ENCODE data around the gene CAPN3.

CAPN3 gene

DNA sequence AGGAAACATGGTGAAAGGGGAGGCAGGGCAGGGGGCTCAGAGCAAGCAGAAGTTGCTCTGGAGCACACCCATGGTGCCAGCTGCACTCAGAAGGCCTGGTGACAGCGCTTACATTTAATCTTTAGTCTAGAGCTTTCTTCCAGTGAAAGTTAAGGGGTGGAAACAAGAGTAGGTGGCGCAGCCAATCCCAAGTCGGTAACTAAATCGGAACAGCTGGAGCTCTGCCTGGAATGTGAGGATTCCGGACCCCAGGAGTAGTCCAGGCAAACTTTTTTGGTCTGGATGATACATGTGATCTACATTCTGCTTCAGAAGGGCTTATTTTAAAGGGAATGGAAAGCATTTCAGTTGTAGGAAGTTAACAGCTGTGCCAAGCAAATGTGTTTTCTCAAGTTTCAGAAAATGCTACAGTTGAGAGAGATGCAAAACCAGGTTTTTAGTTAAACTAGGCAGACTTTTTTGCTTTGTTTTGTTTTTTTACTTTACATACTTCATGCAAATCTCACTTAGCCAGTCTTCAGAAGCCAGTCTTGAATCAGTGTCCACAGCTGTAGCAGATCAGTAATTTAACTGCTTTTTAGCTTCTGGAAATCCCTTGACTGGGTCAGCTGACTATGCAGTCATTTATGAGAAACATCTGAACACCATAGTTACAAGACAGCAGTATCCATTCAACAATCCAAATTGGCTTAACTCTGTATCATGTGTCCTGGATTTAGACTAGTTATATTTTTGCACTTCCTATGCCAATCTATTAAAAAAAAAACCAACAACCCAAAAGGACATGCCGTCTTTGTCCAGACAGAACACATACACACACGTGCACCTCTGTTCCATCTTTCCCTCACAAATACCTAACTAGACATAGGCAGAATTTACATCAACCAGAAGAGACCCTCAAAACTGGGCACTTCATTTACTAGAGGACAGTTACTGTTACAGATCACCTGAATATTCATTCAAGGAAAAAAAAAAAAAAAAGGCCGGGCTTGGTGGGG, 98.4 kb downstream of the CAPN3 start:
- no peak for DNase-seq

DNA sequence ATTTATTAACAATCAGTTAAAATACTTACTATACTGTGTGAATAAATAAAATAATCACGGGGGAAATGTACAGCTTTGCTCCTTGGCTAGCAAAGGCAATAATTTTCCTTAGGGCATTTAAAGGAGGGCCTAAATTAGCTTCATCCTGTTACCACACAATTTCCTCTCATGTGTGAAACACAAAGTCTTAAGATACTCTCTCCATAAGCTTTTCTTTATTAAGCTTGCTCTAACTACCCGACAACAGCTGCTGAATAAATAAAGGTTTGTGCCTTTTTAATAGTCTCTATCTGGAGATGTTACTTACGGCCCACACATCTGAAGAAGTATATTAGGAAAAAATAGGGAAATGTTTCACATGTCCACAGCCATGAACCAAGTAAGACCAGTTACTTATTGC, 102.0 kb downstream of the CAPN3 start:
- DNase-seq: no peak
